IPS-NIHi7 (cell line): ENCODE results near the gene PARP3.

Experiments used
- DNase-seq: peaks from one replicate; pipeline ENCODE4 v3.0.0; 2012; ENCODE audit warnings: mixed read lengths; ENCODE audit errors: extremely low spot score

Gene PARP3

GRCh38 chr3:51934139-51934850, 7.9 kb upstream of the PARP3 start:
- peak; percentile 11 for DNase-seq

DNA sequence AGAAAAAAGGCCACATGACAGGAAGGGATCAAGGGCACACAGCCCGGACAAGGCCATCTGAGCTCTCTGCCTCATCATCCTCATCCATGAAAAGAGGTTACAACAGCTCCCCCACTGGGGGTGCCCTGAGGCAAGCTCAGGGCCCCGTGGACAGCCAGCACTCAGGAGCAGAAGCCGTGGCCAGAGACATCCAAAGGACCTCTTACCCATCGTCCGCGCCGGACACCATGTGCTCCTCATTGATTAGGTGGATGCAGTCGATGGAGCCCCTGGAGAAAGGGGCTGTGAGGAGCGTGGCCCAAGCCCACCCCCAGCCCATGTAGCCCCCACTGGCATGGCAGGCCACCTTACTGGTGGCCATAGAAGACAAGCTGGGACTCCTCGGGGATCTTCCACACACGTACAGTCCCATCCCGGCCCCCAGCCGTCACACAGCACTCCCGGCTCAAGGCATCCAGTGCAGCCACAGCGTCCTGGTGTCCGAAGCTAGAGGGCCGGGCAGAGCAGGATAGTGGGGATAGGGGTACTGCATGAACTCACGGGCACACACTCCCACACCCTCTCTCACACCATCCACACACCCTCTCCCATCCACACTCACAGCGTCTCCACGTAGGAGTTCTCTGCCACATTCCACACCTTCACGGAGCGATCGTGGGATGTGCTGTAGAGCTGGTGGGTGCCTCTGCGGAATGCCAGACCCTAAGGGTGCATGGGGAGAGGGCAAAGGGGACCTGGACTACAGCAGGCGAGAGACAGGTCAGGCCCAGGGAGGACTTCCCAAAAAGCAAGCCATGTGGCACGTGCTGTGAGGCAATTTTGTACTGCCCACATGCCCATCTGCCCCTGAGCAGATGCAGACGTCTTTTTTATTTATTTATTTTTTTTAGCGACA, 6.9 kb upstream of the PARP3 start:
- DNase-seq, result no peak

DNA sequence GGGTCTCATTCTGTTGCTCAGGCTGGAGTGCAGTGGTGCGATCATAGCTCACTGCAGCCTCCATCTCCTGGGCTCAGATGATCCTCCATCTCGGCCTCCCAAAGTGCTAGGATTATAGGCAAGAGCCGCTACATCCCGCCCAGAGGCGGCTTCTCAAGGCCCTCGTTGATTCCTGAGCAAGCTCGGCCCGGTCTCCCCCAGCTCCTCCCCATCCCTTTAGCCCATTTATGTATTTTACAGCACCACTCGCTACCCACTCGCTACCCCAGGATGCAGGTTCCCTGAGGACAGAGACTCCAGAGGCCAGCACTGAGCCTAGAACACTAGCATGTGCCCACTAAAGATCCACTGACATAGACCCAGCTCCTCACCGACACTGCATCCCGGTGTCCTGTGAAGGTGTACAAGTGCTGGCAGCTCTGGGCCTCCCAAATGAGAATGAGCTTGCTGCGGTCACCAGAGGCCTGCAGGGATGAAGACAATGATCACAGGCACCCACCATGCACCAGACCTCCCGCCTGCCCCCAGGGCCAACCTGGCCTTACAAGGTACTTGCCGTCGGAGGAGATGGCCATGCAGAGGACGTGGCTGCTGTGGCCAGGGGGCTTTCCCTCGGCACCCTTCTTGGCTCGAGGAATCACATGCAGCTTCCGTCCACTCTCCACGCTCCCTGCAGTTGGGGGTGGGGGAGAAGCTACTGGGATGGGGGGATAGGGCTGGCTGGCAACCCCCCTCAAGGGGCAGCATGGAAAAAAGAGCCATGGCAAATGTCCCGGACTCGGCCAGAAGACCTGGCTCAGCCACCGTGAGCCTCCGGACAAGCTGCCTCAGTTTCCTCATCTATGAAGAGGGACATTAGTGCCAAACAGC, 6.0 kb upstream of the PARP3 start:
- no peak for DNase-seq

DNA sequence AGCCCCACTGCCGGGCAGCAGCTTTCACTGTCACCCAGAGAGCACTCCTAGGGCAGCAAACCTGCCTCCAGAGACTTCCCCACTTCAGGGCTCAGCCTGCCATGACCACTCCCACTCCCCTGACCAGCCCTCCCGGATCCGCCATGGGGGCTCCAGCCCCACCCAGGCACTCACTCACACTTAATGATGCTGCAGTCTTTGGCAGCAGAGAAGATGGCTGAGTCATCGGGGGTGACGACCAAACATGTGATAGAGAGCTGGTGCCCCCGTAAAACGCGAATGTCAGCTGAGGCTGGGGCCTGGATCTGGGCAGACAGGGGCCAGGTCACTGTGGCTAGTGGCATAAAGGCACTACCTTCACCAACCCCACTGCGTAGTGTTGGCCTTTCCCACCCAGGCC, 5.1 kb upstream of the PARP3 start:
- DNase-seq, result no peak

DNA sequence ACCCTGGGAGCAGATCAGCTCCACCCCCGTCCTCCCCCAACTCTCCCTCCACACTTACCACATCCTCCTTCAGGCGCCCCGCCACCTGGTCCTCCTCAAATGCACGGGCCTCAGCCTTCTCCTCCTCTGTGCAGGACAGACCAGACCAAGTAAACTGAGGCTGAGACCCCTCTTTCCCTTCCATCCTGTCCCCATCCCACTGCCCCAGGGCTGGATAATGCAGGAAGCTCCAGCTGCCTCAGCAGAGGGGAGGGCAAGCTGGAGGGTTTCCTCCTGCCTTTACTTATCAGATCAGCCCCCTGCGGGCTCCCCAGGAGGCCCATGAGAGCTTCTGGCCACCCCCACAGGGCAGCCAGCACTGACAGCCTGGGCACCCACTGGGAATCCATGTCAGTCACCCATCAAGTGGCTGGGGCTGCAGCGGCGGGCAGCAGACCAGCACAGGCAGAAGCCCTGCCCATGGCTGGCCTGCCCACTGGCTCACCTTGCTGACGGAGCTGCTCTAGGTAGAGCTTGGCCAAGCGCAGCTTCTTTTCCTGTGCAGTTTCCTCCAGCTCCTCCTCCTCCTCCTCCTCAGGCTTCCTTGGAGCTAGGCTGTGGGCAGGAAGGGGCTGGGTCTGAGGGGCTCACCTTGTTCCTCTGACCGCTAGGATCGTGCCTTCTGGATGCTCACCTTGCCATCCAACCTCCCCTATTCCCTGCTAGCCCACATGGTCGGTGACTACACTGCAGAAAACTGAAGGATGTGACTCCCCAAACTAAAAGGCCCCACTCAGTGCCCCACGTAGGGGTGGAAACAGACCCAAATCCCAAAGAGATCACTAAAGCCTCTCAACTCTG, 4.3 kb upstream of the PARP3 start:
- DNase-seq, result no peak

DNA sequence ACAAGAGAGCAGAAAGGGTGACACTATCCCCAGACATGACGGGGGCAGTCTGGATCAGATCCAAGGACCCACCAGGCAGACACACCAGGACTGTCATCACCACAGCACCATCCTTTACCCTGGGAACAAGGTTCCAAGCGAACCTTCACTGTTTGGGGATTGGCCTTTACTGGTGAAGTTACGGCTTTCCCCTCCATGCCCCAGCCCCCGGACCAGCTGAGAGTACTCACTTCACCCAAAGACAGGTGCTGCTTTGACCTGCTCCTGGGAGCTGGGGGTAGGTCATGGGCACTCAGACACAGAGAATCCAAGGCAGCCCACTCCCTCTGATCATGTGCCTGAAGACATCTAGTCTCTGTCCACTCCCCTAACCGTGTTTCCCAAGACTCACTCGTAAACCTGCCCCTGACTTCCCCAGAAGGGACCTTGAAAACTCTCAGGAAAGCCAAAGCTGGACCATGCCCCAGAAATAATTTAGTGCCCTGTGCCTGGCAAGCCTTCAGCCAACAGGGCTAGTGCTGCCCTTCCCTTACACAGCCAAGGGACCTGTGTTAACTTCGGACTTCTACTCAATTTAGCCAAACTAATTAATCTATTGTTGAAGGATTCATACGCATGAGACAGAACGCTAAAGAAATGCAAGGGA, 3.3 kb upstream of the PARP3 start:
- no peak for DNase-seq

DNA sequence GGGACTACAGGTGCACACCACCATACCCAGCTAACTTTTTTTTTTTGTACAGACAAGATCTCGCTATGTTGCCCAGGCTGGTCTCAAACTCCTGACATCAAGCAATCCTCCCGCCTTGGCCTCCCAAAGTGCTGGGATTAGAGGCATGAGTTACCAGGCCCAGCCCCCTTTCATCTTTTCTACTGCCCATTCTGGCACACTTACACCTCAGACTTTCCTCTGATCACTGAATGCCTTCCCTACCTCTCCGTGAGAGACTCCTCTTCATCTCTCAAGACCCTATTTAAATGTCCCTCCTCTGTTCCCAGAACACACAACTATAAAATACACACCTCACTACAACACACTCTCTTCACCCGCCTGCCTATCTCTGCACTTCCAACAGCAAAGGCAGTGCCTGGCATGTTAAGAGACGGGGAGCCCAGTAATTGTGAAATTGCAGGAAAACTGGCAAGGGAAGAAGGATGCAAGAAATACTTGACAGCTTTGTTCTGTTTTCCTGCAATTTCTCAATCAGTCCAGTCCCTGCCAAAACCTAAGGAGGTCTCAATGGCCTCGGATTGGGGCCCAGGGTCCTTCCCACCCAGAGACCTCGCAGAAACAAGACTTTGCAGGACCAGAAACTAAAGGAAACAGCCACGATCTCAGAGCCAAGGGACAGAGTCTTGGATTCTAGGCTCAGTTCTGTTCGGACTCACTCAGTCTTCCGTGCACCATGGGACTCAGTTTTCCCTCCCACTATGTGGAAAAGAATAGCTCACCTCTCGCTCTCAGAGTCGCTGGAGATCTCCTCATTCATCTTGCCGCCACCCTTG, 1.3 kb upstream of the PARP3 start:
- no peak for DNase-seq

DNA sequence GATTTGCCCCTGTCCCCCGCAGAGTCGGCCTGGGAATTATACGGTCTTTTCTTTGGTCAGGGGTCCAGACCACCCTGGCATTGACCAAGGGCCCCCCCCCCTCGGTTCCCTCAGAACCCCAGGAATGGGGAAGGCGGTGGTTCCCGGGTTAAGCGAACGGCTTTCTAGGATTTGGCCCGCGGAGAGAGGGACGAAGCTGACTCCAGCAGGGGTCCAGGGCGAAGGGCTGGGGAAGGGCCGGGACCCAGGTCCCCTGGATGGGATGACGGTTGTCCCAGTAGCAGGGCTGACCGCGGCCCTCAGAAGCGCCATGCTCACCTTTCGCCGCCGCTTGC, 733 bp upstream of the PARP3 start:
- no peak for DNase-seq

GRCh38 chr3:51942603-51943450, 664 bp downstream of the PARP3 start:
- DNase-seq, result peak; percentile 35

DNA sequence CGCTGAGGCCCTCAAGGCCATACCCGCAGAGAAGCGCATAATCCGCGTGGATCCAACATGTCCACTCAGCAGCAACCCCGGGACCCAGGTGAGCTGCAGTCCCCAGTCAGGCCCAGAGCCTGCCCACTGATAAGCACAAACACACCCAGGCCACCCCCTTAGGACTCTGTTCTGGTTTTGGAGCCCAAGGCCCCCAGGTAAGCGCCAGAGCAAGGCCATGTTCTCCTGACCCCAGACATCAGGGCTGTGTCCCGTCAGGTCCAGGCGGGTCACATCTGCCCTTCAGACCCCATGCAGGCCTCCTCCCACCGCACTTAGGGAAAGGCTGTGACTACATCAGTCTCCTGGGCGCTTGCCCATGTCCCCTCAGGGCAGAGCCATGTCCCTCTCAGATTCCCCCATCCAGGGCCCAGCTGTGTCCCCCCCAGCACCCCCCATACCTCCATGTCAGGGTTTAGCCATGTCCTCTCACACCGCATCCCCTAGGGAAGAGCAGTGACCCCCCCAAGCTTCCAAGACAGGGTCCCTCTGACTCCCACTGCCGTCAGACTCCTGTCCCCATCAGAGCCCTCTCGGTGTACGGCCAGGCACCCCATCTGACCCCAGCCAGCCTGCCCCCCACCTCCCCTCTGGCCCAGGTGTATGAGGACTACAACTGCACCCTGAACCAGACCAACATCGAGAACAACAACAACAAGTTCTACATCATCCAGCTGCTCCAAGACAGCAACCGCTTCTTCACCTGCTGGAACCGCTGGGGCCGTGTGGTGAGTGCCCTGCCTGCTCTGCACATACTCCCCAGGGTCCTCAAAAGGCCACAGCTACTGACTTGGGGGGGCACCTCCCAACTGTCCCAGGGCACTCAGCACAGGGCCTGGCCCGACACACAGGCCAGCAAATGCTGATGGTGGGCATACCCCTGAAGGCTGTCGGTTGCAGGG, 1.6 kb downstream of the PARP3 start:
- DNase-seq, result no peak

GRCh38 chr3:51944451-51945021, 2.4 kb downstream of the PARP3 start:
- DNase-seq, result no peak

GRCh38 chr3:51945031-51945840, 3.1 kb downstream of the PARP3 start:
- no peak for DNase-seq

DNA sequence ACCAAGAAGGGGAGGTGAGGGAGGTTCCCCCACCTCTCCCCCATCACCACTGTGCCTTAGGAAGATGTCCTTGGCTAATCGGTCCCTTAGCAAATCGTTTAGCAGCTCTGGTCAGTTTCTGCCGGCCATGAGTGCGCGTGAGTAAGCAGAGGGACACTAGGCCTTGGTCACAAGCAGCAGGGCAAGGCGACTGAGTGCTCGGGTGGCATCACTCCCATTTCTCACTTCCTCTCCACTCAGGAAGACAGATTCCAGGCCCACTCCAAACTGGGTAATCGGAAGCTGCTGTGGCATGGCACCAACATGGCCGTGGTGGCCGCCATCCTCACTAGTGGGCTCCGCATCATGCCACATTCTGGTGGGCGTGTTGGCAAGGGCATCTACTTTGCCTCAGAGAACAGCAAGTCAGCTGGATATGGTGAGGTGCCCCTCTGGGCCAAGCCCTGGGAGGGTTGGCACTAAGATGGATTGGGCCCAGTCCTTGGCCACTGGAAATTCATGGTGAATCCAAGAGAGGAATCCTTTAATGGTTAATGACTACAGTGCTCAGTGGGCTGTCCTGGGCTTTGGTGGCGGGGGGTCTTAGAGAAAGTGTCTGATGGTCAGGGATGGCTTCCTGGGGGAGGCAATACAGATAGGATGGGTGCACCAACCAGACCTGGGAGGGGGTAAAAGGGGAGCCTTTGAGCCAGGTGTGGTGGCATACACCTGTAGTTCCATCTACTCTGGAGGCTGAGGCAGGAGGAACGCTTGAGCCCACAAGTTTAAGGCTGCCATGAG, 4.0 kb downstream of the PARP3 start:
- no peak for DNase-seq

- no peak for DNase-seq
Measured at GRCh38 chr3:51946796-51947195, 4.6 kb downstream of the PARP3 start.

GRCh38 chr3:51947215-51947900, 5.2 kb downstream of the PARP3 start:
- no peak for DNase-seq
